Thyroid gland (tissue), 4 donors: ENCODE data around the gene SIRPA.

Source experiments
- CTCF ChIP-seq, 6 experiments: fragments of 200-600 bp in 3 of 6; fragments of 450-650 bp in 3 of 6; sonication (generic) in 3 of 6; IDR thresholded peaks; one replicate each; pipeline ENCODE4 v1.5.1; 2016 to 2019; ENCODE audit warnings: antibody characterized with exemption in 6 of 6, mild to moderate bottlenecking in 2 of 6, inconsistent platforms in 1 of 6, moderate library complexity in 1 of 6
- POLR2A ChIP-seq, 2 donors: fragments of 450-650 bp; IDR thresholded peaks; one replicate each; pipeline ENCODE4 v1.6.1; 2017; ENCODE audit warnings: antibody characterized with exemption in 2 of 2, mild to moderate bottlenecking in 2 of 2, moderate library complexity in 1 of 2

- TF ChIP-seq POLR2A (IDR thresholded peaks at IDR 0.05) = no peak
- no peak for TF ChIP-seq CTCF (IDR thresholded peaks at IDR 0.05)
Measured at GRCh38 chr20:1858871-1859270, 36.3 kb upstream of the SIRPA start.
